ENCODE data around the gene SCARF2.

The SCARF2 gene

GRCh38 chr22:20423906-20424551 is 13.6 kb downstream of the SCARF2 start:
- Histone ChIP-seq H3K79me2 (ENCODE audit: control insufficient read depth, low read length) (no peaks in the 10 kb centered on the region), H3K36me3 (ENCODE audit: control insufficient read depth, low read length) (no peaks in the 10 kb centered on the region)

GRCh38 chr22:20423008-20423905 is 14.4 kb downstream of the SCARF2 start:
- no peaks in the 10 kb centered on the region for H3K36me3 ChIP-seq (ENCODE audit: control insufficient read depth, low read length)
- no peaks in the 10 kb centered on the region for H3F3A ChIP-seq (ENCODE audit: control insufficient read depth, insufficient read depth)
- H3K4me1 ChIP-seq (ENCODE audit: control insufficient read depth, low read length) = peaks cover 2% of the 10 kb centered on the region; the same call in 1 of the 2 replicates
- no peak overlapping the region for H3K4me2 ChIP-seq (ENCODE audit: low read length)
- H3K27me3 ChIP-seq (ENCODE audit: control insufficient read depth, low read length) = no peaks in the 10 kb centered on the region
- no peaks in the 10 kb centered on the region for H4K20me1 ChIP-seq (ENCODE audit: control insufficient read depth, insufficient read depth, low read depth, low read length)
- H3K27ac ChIP-seq (ENCODE audit: low read depth, low read length) = no peak overlapping the region
- H3K9me2 ChIP-seq (replicated peaks; ENCODE audit: control insufficient read depth, low read length) = no peaks in the 10 kb centered on the region
- H3K9me3 ChIP-seq (ENCODE audit: control insufficient read depth, insufficient read depth, low read length) = no peaks in the 10 kb centered on the region
- no peak for TF ChIP-seq CTCF (IDR thresholded peaks at IDR 0.05; ENCODE audit: low read depth, low read length, poor library complexity, severe bottlenecking)
- no peak for TF ChIP-seq EZH2phosphoT487 (IDR thresholded peaks at IDR 0.05; ENCODE audit: borderline replicate concordance, low read length)
- no peak overlapping the region for H3K4me3 ChIP-seq (ENCODE audit: low read length)
- H3K79me2 ChIP-seq (ENCODE audit: control insufficient read depth, low read length) = no peaks in the 10 kb centered on the region

More at GRCh38 chr22:20423906-20424551, 13.6 kb downstream of the SCARF2 start:
- Histone ChIP-seq H3K4me3 (ENCODE audit: low read length) (no peak overlapping the region), H3K27ac (ENCODE audit: low read depth, low read length) (no peak overlapping the region), H3K27me3 (ENCODE audit: control insufficient read depth, low read length) (0 out of 2 replicates have a peak, but pooled peaks cover 4% of the 10 kb centered on the region), H3K4me1 (ENCODE audit: control insufficient read depth, low read length) (no peaks in the 10 kb centered on the region), H4K20me1 (ENCODE audit: control insufficient read depth, insufficient read depth, low read depth, low read length) (no peaks in the 10 kb centered on the region), H3K9me2 (replicated peaks; ENCODE audit: control insufficient read depth, low read length) (no peaks in the 10 kb centered on the region), H3K9me3 (ENCODE audit: control insufficient read depth, insufficient read depth, low read length) (no peaks in the 10 kb centered on the region), H3K4me2 (ENCODE audit: low read length) (no peak overlapping the region), H3F3A (ENCODE audit: control insufficient read depth, insufficient read depth) (no peaks in the 10 kb centered on the region)
- TF ChIP-seq EZH2phosphoT487 (IDR thresholded peaks at IDR 0.05; ENCODE audit: borderline replicate concordance, low read length) (no peak), CTCF (IDR thresholded peaks at IDR 0.05; ENCODE audit: low read depth, low read length, poor library complexity, severe bottlenecking) (no peak)

- no peak overlapping the region for H3K27ac ChIP-seq (ENCODE audit: low read depth, low read length)
- no peaks in the 10 kb centered on the region for H3K79me2 ChIP-seq (ENCODE audit: control insufficient read depth, low read length)
- H3F3A ChIP-seq (ENCODE audit: control insufficient read depth, insufficient read depth) = no peaks in the 10 kb centered on the region
- peaks cover 3% of the 10 kb centered on the region; the same call in 1 of the 2 replicates for H3K4me1 ChIP-seq (ENCODE audit: control insufficient read depth, low read length)
- H3K36me3 ChIP-seq (ENCODE audit: control insufficient read depth, low read length) = no peaks in the 10 kb centered on the region
- H3K4me2 ChIP-seq (ENCODE audit: low read length) = no peak overlapping the region
- no peaks in the 10 kb centered on the region for H3K9me2 ChIP-seq (replicated peaks; ENCODE audit: control insufficient read depth, low read length)
- no peaks in the 10 kb centered on the region for H3K27me3 ChIP-seq (ENCODE audit: control insufficient read depth, low read length)
- no peaks in the 10 kb centered on the region for H3K9me3 ChIP-seq (ENCODE audit: control insufficient read depth, insufficient read depth, low read length)
- no peak overlapping the region for H3K4me3 ChIP-seq (ENCODE audit: low read length)
- no peaks in the 10 kb centered on the region for H4K20me1 ChIP-seq (ENCODE audit: control insufficient read depth, insufficient read depth, low read depth, low read length)
- no peak for TF ChIP-seq EZH2phosphoT487 (IDR thresholded peaks at IDR 0.05; ENCODE audit: borderline replicate concordance, low read length)
- TF ChIP-seq CTCF (IDR thresholded peaks at IDR 0.05; ENCODE audit: low read depth, low read length, poor library complexity, severe bottlenecking) = no peak
These were observed 15.2 kb downstream of the SCARF2 start for GRCh38 chr22:20422271-20423007.
